ENCODE measurements around the gene CEND1.

CEND1 gene

DNA sequence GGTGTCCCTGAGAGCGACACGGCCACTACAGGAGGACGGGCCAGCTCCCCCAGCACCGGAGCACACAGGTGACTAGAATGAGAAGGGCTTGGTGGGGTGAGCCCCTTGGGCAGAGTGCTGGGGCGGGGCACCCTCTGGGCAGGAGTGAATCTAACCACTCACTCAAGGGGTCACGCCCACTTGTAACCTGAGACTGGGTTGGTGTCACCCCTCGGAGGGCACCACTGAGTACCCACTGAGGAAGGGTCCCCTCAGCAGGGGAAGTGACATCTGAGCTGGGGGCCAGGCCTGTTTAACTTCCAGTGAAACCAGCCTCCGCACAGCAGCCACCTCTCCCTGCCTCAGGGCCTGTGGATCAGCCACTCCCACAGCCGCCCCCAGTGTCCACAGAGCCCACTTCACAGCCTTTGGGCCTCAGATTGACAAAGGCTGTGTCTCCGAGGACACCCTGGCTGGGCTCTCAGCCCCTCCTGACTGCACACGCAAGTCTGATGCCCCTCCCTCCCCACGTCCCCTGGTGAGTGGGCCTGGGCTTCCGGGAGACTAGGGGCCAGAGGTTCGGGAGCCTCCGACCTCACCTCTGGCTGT lies 18.2 kb downstream of the CEND1 start:
- no peak for ATAC-seq (ENCODE audit: low read depth)
- Histone ChIP-seq H3K4me1 (ENCODE audit: insufficient read depth, poor library complexity, severe bottlenecking) (peaks cover 5% of the 10 kb centered on the region), H3K9me3 (ENCODE audit: severe bottlenecking) (no peaks in the 10 kb centered on the region), H3K27me3 (ENCODE audit: insufficient read depth, poor library complexity, severe bottlenecking) (no peaks in the 10 kb centered on the region), H3K4me3 (ENCODE audit: severe bottlenecking) (no peak overlapping the region), H3K27ac (ENCODE audit: poor library complexity, severe bottlenecking) (no peak overlapping the region), H3K36me3 (ENCODE audit: low read depth) (peaks cover 74% of the 10 kb centered on the region)
- TF ChIP-seq, protein P1, sequence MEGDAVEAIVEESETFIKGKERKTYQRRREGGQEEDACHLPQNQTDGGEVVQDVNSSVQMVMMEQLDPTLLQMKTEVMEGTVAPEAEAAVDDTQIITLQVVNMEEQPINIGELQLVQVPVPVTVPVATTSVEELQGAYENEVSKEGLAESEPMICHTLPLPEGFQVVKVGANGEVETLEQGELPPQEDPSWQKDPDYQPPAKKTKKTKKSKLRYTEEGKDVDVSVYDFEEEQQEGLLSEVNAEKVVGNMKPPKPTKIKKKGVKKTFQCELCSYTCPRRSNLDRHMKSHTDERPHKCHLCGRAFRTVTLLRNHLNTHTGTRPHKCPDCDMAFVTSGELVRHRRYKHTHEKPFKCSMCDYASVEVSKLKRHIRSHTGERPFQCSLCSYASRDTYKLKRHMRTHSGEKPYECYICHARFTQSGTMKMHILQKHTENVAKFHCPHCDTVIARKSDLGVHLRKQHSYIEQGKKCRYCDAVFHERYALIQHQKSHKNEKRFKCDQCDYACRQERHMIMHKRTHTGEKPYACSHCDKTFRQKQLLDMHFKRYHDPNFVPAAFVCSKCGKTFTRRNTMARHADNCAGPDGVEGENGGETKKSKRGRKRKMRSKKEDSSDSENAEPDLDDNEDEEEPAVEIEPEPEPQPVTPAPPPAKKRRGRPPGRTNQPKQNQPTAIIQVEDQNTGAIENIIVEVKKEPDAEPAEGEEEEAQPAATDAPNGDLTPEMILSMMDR (IDR thresholded peaks at IDR 0.05; ENCODE audit: poor library complexity, severe bottlenecking): no peak
- no peak for DNase-seq (ENCODE audit: low spot score)

DNA sequence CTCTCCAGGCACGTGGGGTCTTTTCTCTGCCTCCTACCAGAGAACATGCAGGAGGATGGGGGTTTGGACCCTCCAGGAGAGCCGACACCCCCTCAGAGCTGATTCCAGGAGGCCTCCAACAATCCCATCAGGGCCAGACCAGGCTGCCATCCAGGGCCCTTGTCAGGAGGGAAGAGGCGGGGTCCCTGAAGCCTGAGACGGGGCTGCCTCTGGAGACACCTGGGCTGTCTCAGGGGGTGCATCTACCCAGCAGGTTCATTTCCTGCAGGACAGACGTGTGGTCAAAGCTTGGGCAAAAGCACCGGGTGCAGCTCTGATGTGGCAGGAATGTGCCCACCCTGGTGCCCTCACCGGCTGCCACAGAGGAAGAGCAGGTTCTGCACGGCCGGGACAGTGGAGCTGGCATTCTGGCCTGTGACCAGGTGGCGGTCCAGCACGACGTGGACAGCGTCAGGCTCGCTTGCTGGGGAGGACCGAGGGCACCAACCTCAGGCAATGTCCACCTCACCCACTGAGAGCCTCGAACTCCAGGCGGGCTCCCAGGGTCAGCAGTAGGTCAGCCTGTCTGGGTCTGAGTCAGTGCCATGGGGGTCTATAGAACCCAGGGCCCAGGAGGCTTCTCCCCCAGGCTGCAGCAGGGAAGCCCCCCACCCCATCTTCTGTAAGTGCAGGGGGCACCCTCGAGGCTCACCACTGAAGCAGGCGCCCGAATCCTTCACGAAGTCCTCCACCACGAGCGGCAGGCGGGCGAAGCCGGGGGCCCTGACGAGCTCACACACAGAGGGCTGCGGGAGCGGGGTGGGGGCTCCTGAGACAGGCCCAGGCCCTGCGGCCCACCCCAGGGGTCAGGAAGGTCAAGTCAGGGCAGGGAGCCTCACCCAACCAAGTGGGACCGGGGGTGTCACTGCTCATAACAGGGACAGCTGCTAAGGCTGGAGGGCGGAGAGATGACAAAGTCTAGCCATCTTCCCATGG lies 19.0 kb downstream of the CEND1 start:
- H3K27me3 ChIP-seq (ENCODE audit: insufficient read depth, poor library complexity, severe bottlenecking): no peaks in the 10 kb centered on the region
- ATAC-seq (ENCODE audit: low read depth) (no peak), DNase-seq (ENCODE audit: low spot score) (peak; percentile 66)
- H3K4me1 ChIP-seq (ENCODE audit: insufficient read depth, poor library complexity, severe bottlenecking): peaks cover 5% of the 10 kb centered on the region
- H3K4me3 ChIP-seq (ENCODE audit: severe bottlenecking): no peak overlapping the region
- H3K36me3 ChIP-seq (ENCODE audit: low read depth): peaks cover 82% of the 10 kb centered on the region
- no peaks in the 10 kb centered on the region for H3K9me3 ChIP-seq (ENCODE audit: severe bottlenecking)
- H3K27ac ChIP-seq (ENCODE audit: poor library complexity, severe bottlenecking): no peak overlapping the region
- TF ChIP-seq, protein P1 (IDR thresholded peaks at IDR 0.05; ENCODE audit: poor library complexity, severe bottlenecking): no peak

DNA sequence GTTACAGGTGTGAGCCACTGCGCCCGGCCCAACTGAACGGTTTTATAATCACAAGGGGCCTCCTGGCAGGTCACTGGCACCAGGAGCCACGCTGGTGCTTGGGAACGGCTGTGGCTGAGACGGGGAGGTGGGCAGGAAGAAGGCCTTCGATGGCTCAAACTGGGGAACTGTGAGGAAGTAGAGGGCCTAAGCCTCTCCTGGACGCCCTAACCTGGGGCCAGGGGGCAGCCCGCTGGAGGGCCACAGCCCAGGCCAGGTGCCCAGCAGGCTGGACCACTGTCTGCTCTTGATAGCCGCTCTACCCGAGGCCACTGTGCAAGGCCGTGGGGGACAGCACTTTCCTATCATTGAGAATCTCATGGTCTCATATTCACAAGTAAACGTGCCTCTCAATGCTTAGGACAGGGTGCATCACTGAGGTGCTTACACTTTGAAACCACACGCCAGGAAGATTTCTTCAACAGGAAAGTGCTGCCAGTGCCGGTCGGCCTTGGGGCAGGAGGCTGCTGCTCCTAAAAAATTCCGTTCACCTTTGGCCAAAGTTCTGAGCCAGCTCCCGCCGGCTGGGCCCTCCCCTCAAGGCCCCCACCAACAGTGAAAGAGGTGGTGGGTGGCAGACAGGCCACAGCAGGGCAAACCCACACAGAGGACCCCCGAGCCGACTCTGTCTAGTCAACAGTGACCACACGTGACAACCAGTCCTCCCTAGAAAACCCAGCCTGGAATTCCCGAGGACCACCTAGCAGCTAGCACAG lies 19.8 kb downstream of the CEND1 start:
- Histone ChIP-seq H3K27me3 (ENCODE audit: insufficient read depth, poor library complexity, severe bottlenecking) (no peaks in the 10 kb centered on the region), H3K4me1 (ENCODE audit: insufficient read depth, poor library complexity, severe bottlenecking) (no peaks in the 10 kb centered on the region), H3K4me3 (ENCODE audit: severe bottlenecking) (no peak overlapping the region), H3K27ac (ENCODE audit: poor library complexity, severe bottlenecking) (no peak overlapping the region), H3K36me3 (ENCODE audit: low read depth) (peaks cover 90% of the 10 kb centered on the region), H3K9me3 (ENCODE audit: severe bottlenecking) (no peaks in the 10 kb centered on the region)
- DNase-seq (ENCODE audit: low spot score) (peak; percentile 62), ATAC-seq (ENCODE audit: low read depth) (no peak)
- TF ChIP-seq, protein P1 (IDR thresholded peaks at IDR 0.05; ENCODE audit: poor library complexity, severe bottlenecking): no peak

- Histone ChIP-seq H3K4me1 (ENCODE audit: insufficient read depth, poor library complexity, severe bottlenecking) (peaks cover 13% of the 10 kb centered on the region), H3K27ac (ENCODE audit: poor library complexity, severe bottlenecking) (no peak overlapping the region), H3K36me3 (ENCODE audit: low read depth) (peaks cover 82% of the 10 kb centered on the region), H3K4me3 (ENCODE audit: severe bottlenecking) (no peak overlapping the region), H3K9me3 (ENCODE audit: severe bottlenecking) (no peaks in the 10 kb centered on the region), H3K27me3 (ENCODE audit: insufficient read depth, poor library complexity, severe bottlenecking) (no peaks in the 10 kb centered on the region)
- no peak for ATAC-seq (ENCODE audit: low read depth)
- DNase-seq (ENCODE audit: low spot score): no peak
- TF ChIP-seq, protein P1 (IDR thresholded peaks at IDR 0.05; ENCODE audit: poor library complexity, severe bottlenecking): no peak
These were observed 22.7 kb downstream of the CEND1 start for GRCh38 chr11:767238-767637.
